A673 (cell line): ENCODE results near the gene AADACL2.

Experiments used
- CTCF ChIP-seq: fragments of 300-800, 200-600 bp; sonication (generic); conservative IDR thresholded peaks from 2 replicates; pipeline ENCODE4 v1.5.1; 2017; ENCODE audit warnings: low read depth, mild to moderate bottlenecking, antibody characterized with exemption, low read length, moderate library complexity, mixed read lengths
- EZH2 ChIP-seq: fragments of 200-600 bp; sonication (generic); IDR thresholded peaks from 2 replicates; pipeline ENCODE4 v1.6.1; 2017; ENCODE audit warnings: borderline replicate concordance, low read depth, mild to moderate bottlenecking, mixed read lengths, antibody characterized with exemption, low read length; ENCODE audit not compliant: poor library complexity, severe bottlenecking

DNA sequence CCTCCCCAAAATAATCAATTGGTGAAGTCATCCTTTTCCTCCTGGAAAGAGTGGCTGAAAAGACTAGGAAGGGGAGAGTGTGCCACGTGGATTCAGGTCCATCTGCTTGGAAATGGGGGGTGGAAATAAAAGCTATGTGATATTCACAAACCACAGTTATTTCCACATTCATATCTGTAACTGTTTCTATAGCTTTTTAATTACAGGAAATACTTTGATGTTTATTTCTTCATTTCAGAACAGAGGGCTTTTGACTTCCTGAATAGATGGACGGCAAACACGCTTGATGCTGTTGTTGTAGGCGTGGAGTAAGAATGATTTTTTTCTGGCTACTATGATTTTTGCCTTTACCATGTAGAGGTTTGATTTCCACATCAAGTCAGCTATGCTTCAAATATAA lies 10.1 kb downstream of the AADACL2 start:
- TF ChIP-seq CTCF (no peak), EZH2 (no peak)
